Lower lobe of right lung (tissue), 2 donors: ENCODE data around the gene SCGN. TPM values are rescaled to one million over a fixed set of nuclear protein-coding genes. Genes with fewer than 3 reads are reported as not detected.
"Not testable (repeated sequence)": the region's sequence is repeated elsewhere in the genome, so short reads cannot be mapped to it uniquely, and the experiment has no call there.

Experiments used
- ATAC-seq, 2 donors: fragments of 200-7000 bp; cut with Tn5 transposase; one replicate each; pipeline ENCODE4 v1.9.1; 2020 to 2022; ENCODE audit warnings: mild to moderate bottlenecking in 2 of 2, moderate library complexity in 2 of 2
- DNase-seq: peaks from one replicate; pipeline ENCODE4 v3.0.0-alpha.2; 2020
- H3K27ac ChIP-seq: fragments of 200-600 bp; one replicate; pipeline ENCODE4 v1.8.0; 2022
- H3K27me3 ChIP-seq: fragments of 200-600 bp; one replicate; pipeline ENCODE4 v1.8.0; 2022; ENCODE audit warnings: low read depth
- H3K36me3 ChIP-seq: fragments of 200-600 bp; one replicate; pipeline ENCODE4 v1.8.0; 2022; ENCODE audit warnings: mild to moderate bottlenecking
- H3K4me1 ChIP-seq: fragments of 200-600 bp; one replicate; pipeline ENCODE4 v1.8.0; 2022
- H3K4me3 ChIP-seq: fragments of 200-600 bp; one replicate; pipeline ENCODE4 v1.8.0; 2022; ENCODE audit warnings: mild to moderate bottlenecking
- H3K9me3 ChIP-seq: fragments of 200-600 bp; one replicate; pipeline ENCODE4 v1.8.0; 2022
- CTCF ChIP-seq: fragments of 200-600 bp; IDR thresholded peaks from one replicate; pipeline ENCODE4 v1.8.0; 2022; ENCODE audit warnings: antibody characterized with exemption, mild to moderate bottlenecking
- intact Hi-C: fragments of 100-400 bp; cut with DNase I; formaldehyde crosslinking; loops from one replicate; pipeline ENCODE4 v1.11.0; 2022
- total RNA-seq: library from RNA; stranded (reverse); fragmentation: NEBNext Ultra II Directional; extraction: Animal tissue kit (Norgen Biotek cat#: 25700); gene quantifications from one replicate; pipeline ENCODE4 v1.2.1, GENCODE V29; 2021
- donor health status: DM: no; HTN: yes; CAD: no; lungs with severe emphysema.

The SCGN gene
- total RNA-seq, 1 donor from 2014 or later = not detected

GRCh38 chr6:25746968-25747367, 95.0 kb downstream of the SCGN start:
- no peaks in the 10 kb centered on the region for H3K9me3 ChIP-seq
- DNase-seq (no peak), ATAC-seq (no peak)
- no peaks in the 10 kb centered on the region for H3K36me3 ChIP-seq
- H3K27ac ChIP-seq = no peak overlapping the region
- TF ChIP-seq CTCF = no peak
- no peak overlapping the region for H3K4me3 ChIP-seq
- intact Hi-C loops = no loop called here
- no peaks in the 10 kb centered on the region for H3K4me1 ChIP-seq
- no peaks in the 10 kb centered on the region for H3K27me3 ChIP-seq

DNA sequence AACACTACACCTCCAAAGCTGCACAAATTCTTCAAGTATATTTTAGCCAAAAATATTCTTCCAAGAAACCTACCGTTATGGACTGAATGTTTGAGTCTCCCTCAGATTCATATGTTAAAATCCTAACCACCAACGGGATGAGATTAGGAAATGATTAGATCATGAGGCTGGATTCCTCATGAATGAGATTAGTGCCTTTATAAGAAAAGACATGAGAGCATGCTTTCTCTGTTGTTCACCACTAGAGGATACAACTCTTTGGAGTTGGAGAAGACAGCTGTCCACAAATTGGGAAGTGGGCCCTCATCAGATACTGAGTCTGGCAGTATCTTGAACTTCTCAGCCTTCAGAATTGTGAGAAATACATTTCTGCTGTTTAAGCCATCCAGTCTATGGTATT, 95.5 kb downstream of the SCGN start:
- no peaks in the 10 kb centered on the region for H3K4me1 ChIP-seq
- no peaks in the 10 kb centered on the region for H3K36me3 ChIP-seq
- intact Hi-C loops = no loop called here
- no peak for TF ChIP-seq CTCF
- no peaks in the 10 kb centered on the region for H3K9me3 ChIP-seq
- H3K27me3 ChIP-seq = no peaks in the 10 kb centered on the region
- H3K27ac ChIP-seq = no peak overlapping the region
- no peak overlapping the region for H3K4me3 ChIP-seq
- DNase-seq (no peak), ATAC-seq (no peak)

DNA sequence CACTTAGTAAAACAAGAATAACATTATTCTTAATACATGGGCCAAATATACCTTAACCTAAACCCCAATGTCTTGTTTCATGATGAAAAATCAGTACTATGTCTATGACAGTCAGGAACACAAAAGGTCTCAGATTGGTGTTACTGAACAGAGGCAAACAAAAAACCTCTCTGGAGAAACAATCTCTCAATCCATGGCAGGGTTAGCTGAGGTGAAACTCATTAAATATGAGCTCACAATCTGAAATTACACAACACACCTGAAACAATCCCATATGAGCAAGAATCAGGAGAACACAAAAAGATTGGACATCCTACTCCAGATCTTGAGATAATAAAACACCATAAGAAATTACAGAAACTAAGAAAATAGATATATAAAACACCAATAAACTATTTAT, 96.0 kb downstream of the SCGN start:
- Histone ChIP-seq H3K27ac (no peak overlapping the region), H3K9me3 (no peaks in the 10 kb centered on the region), H3K4me3 (no peak overlapping the region), H3K4me1 (no peaks in the 10 kb centered on the region), H3K36me3 (no peaks in the 10 kb centered on the region), H3K27me3 (no peaks in the 10 kb centered on the region)
- ATAC-seq (no peak), DNase-seq (no peak)
- intact Hi-C loops = no loop called here
- TF ChIP-seq CTCF = no peak

GRCh38 chr6:25748601-25749517, 96.8 kb downstream of the SCGN start:
- H3K9me3 ChIP-seq, ATAC-seq, H3K36me3 ChIP-seq, H3K27me3 ChIP-seq, H3K27ac ChIP-seq, H3K4me1 ChIP-seq, intact Hi-C loops, DNase-seq, H3K4me3 ChIP-seq: not testable (repeated sequence)

DNA sequence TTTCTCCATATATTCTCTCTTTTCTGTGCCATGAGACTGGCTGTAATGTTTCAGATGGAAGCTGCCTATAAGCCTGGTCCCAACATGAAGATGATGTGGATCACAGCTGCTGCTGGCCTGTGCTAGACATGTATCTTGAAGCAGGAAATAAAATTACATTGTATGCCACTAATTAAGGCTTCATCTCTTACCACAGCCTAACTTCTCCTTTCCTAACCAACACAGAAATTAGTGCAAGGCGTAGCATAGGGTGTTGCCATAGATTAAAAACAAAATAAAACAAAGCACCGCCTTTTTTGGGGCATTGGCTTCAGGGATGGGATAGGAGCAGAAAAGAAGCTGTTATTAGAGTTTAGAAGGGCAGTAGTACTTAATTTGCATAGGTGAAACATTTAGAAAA, 97.8 kb downstream of the SCGN start:
- H3K27me3 ChIP-seq = no peaks in the 10 kb centered on the region
- H3K27ac ChIP-seq = no peak overlapping the region
- no peak overlapping the region for H3K4me3 ChIP-seq
- intact Hi-C loops = no loop called here
- H3K36me3 ChIP-seq = no peaks in the 10 kb centered on the region
- DNase-seq = no peak
- H3K9me3 ChIP-seq = no peaks in the 10 kb centered on the region
- TF ChIP-seq CTCF = no peak
- no peak for ATAC-seq
- H3K4me1 ChIP-seq = no peaks in the 10 kb centered on the region

DNA sequence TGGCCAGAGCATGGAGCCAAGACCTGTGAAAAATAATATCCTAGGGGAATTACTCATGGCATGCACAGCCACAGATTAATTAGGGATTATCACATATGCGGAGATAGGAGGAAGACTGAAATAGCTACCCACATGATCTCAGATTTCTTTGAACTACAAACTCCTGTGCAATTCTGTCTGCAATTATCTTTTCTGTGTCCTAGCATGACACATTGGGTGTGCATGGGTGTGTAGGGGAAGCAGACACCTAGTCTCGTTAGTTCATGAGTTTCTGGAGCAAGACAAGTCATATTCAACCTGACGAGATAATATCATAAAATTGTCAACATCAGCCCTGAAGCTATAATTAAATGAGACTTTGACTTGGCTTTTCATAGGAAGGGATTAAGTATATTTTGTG, 98.9 kb downstream of the SCGN start:
- intact Hi-C loops = no loop called here
- TF ChIP-seq CTCF = no peak
- H3K36me3 ChIP-seq = no peaks in the 10 kb centered on the region
- no peaks in the 10 kb centered on the region for H3K4me1 ChIP-seq
- no peak overlapping the region for H3K27ac ChIP-seq
- ATAC-seq (no peak), DNase-seq (no peak)
- no peak overlapping the region for H3K4me3 ChIP-seq
- H3K9me3 ChIP-seq = no peaks in the 10 kb centered on the region
- no peaks in the 10 kb centered on the region for H3K27me3 ChIP-seq
